Measurements from ENCODE around the gene PDPN.
A peak's percentile ranks its signal among the peaks of the same experiment; 100 is the strongest.

The PDPN gene

GRCh38 chr1:13549521-13549920 lies 34.1 kb upstream of the PDPN start:
- Histone ChIP-seq H4K91ac (ENCODE audit: low read depth, low read length, poor library complexity) (no peak overlapping the region), H3K27ac (replicated peaks; ENCODE audit: low read length) (no peak overlapping the region), H3K9ac (ENCODE audit: low read depth, low read length, poor library complexity) (no peak overlapping the region), H2BK12ac (ENCODE audit: low read length) (no peak overlapping the region), H4K8ac (ENCODE audit: low read depth, low read length) (no peak overlapping the region), H2AK5ac (ENCODE audit: low read depth, low read length) (no peak overlapping the region), H3K4me2 (ENCODE audit: insufficient read depth, low read length, poor library complexity, severe bottlenecking) (no peak overlapping the region), H3K23ac (ENCODE audit: low read depth, low read length, poor library complexity) (no peak overlapping the region), H3K14ac (ENCODE audit: low read length) (no peak overlapping the region), H3K4me3 (ENCODE audit: low read length in 2 of 2) (no peak overlapping the region), H2BK5ac (ENCODE audit: low read length) (no peak overlapping the region), H3K18ac (ENCODE audit: low read length) (no peak overlapping the region), H3K9me3 (replicated peaks in 1 of 2; ENCODE audit: control insufficient read depth in 2 of 2, insufficient read depth in 1 of 2, low read depth in 1 of 2, low read length in 2 of 2) (no peaks in the 10 kb centered on the region), H2BK15ac (ENCODE audit: low read length) (no peak overlapping the region), H2AFZ (ENCODE audit: low read length) (no peak overlapping the region), H3K4me1 (ENCODE audit: control insufficient read depth in 2 of 2, insufficient read depth in 1 of 2, low read depth in 1 of 2, low read length in 2 of 2) (no peaks in the 10 kb centered on the region), H3K79me1 (ENCODE audit: low read depth, low read length) (no peaks in the 10 kb centered on the region), H3K4ac (ENCODE audit: low read length) (no peak overlapping the region), H3K36me3 (replicated peaks in 1 of 2; ENCODE audit: control insufficient read depth in 2 of 2, insufficient read depth in 2 of 2, low read length in 2 of 2) (no peaks in the 10 kb centered on the region), H3K27me3 (ENCODE audit: control insufficient read depth in 3 of 3, insufficient read depth in 3 of 3, low read depth in 1 of 3, low read length in 3 of 3) (peaks cover 0 to 10% (median 0%) of the 10 kb centered on the region in 3 experiments), H2BK120ac (ENCODE audit: low read depth, low read length) (no peak overlapping the region)
- DNase-seq (ENCODE audit: low spot score): no peak
- WGBS, 2 donors (ENCODE audit: extremely low coverage in 2 of 2, insufficient read length in 2 of 2, insufficient replicate concordance in 1 of 2): no CpG with 5 or more reads among the region's 3 CpGs

GRCh38 chr1:13550663-13551062 lies 33.0 kb upstream of the PDPN start:
- no peak overlapping the region for H2BK5ac ChIP-seq (ENCODE audit: low read length)
- no peak overlapping the region for H4K91ac ChIP-seq (ENCODE audit: low read depth, low read length, poor library complexity)
- H3K27ac ChIP-seq (replicated peaks; ENCODE audit: low read length): no peak overlapping the region
- H3K23ac ChIP-seq (ENCODE audit: low read depth, low read length, poor library complexity): no peak overlapping the region
- no peak overlapping the region for H3K9ac ChIP-seq (ENCODE audit: low read depth, low read length, poor library complexity)
- H2BK12ac ChIP-seq (ENCODE audit: low read length): no peak overlapping the region
- H3K4me3 ChIP-seq (ENCODE audit: low read length in 2 of 2): no peak overlapping the region
- H2AK5ac ChIP-seq (ENCODE audit: low read depth, low read length): no peak overlapping the region
- no peak overlapping the region for H2BK120ac ChIP-seq (ENCODE audit: low read depth, low read length)
- no peak overlapping the region for H3K14ac ChIP-seq (ENCODE audit: low read length)
- no peaks in the 10 kb centered on the region for H3K36me3 ChIP-seq (replicated peaks in 1 of 2; ENCODE audit: control insufficient read depth in 2 of 2, insufficient read depth in 2 of 2, low read length in 2 of 2)
- no peak overlapping the region for H2BK15ac ChIP-seq (ENCODE audit: low read length)
- H3K4me2 ChIP-seq (ENCODE audit: insufficient read depth, low read length, poor library complexity, severe bottlenecking): no peak overlapping the region
- H3K9me3 ChIP-seq (replicated peaks in 1 of 2; ENCODE audit: control insufficient read depth in 2 of 2, insufficient read depth in 1 of 2, low read depth in 1 of 2, low read length in 2 of 2): no peaks in the 10 kb centered on the region
- WGBS, 2 donors (ENCODE audit: extremely low coverage in 2 of 2, insufficient read length in 2 of 2, insufficient replicate concordance in 1 of 2): no CpG with 5 or more reads among the region's 4 CpGs
- H3K79me1 ChIP-seq (ENCODE audit: low read depth, low read length): no peaks in the 10 kb centered on the region
- H4K8ac ChIP-seq (ENCODE audit: low read depth, low read length): no peak overlapping the region
- H3K4ac ChIP-seq (ENCODE audit: low read length): no peak overlapping the region
- no peak overlapping the region for H2AFZ ChIP-seq (ENCODE audit: low read length)
- no peaks in the 10 kb centered on the region for H3K4me1 ChIP-seq (ENCODE audit: control insufficient read depth in 2 of 2, insufficient read depth in 1 of 2, low read depth in 1 of 2, low read length in 2 of 2)
- no peak overlapping the region for H3K18ac ChIP-seq (ENCODE audit: low read length)
- H3K27me3 ChIP-seq (ENCODE audit: control insufficient read depth in 3 of 3, insufficient read depth in 3 of 3, low read depth in 1 of 3, low read length in 3 of 3): peaks cover 0 to 10% (median 0%) of the 10 kb centered on the region in 3 experiments
- DNase-seq (ENCODE audit: low spot score): no peak

GRCh38 chr1:13554798-13555197 lies 28.8 kb upstream of the PDPN start:
- no peaks in the 10 kb centered on the region for H3K4me1 ChIP-seq (ENCODE audit: control insufficient read depth in 2 of 2, insufficient read depth in 1 of 2, low read depth in 1 of 2, low read length in 2 of 2)
- H2BK120ac ChIP-seq (ENCODE audit: low read depth, low read length): no peak overlapping the region
- H2AK5ac ChIP-seq (ENCODE audit: low read depth, low read length): no peak overlapping the region
- H4K8ac ChIP-seq (ENCODE audit: low read depth, low read length): peak overlapping the region; percentile 43
- H3K4ac ChIP-seq (ENCODE audit: low read length): peak overlapping the region; percentile 89
- peak overlapping the region; percentile 91 for H3K23ac ChIP-seq (ENCODE audit: low read depth, low read length, poor library complexity)
- H3K36me3 ChIP-seq (replicated peaks in 1 of 2; ENCODE audit: control insufficient read depth in 2 of 2, insufficient read depth in 2 of 2, low read length in 2 of 2): no peaks in the 10 kb centered on the region
- H4K91ac ChIP-seq (ENCODE audit: low read depth, low read length, poor library complexity): no peak overlapping the region
- H2BK15ac ChIP-seq (ENCODE audit: low read length): no peak overlapping the region
- H3K4me2 ChIP-seq (ENCODE audit: insufficient read depth, low read length, poor library complexity, severe bottlenecking): no peak overlapping the region
- H3K4me3 ChIP-seq (ENCODE audit: low read length in 2 of 2): peak overlapping the region in 1 of 2 donors; percentile 60
- H3K18ac ChIP-seq (ENCODE audit: low read length): peak overlapping the region; percentile 71
- no peak overlapping the region for H3K9ac ChIP-seq (ENCODE audit: low read depth, low read length, poor library complexity)
- H3K79me1 ChIP-seq (ENCODE audit: low read depth, low read length): no peaks in the 10 kb centered on the region
- H2BK5ac ChIP-seq (ENCODE audit: low read length): no peak overlapping the region
- DNase-seq (ENCODE audit: low spot score): no peak
- H2BK12ac ChIP-seq (ENCODE audit: low read length): no peak overlapping the region
- no peaks in the 10 kb centered on the region for H3K9me3 ChIP-seq (replicated peaks in 1 of 2; ENCODE audit: control insufficient read depth in 2 of 2, insufficient read depth in 1 of 2, low read depth in 1 of 2, low read length in 2 of 2)
- WGBS, 2 donors (ENCODE audit: extremely low coverage in 2 of 2, insufficient read length in 2 of 2, insufficient replicate concordance in 1 of 2): no CpG with 5 or more reads among the region's 28 CpGs
- no peak overlapping the region for H3K14ac ChIP-seq (ENCODE audit: low read length)
- no peak overlapping the region for H3K27ac ChIP-seq (replicated peaks; ENCODE audit: low read length)
- no peak overlapping the region for H2AFZ ChIP-seq (ENCODE audit: low read length)
- no peaks in the 10 kb centered on the region for H3K27me3 ChIP-seq (ENCODE audit: control insufficient read depth in 3 of 3, insufficient read depth in 3 of 3, low read depth in 1 of 3, low read length in 3 of 3)

- Histone ChIP-seq H4K91ac (ENCODE audit: low read depth, low read length, poor library complexity) (no peak overlapping the region), H2BK15ac (ENCODE audit: low read length) (no peak overlapping the region), H3K79me1 (ENCODE audit: low read depth, low read length) (peaks cover 2% of the 10 kb centered on the region), H2BK5ac (ENCODE audit: low read length) (no peak overlapping the region), H3K4me2 (ENCODE audit: insufficient read depth, low read length, poor library complexity, severe bottlenecking) (no peak overlapping the region), H3K4ac (ENCODE audit: low read length) (no peak overlapping the region), H2AK5ac (ENCODE audit: low read depth, low read length) (no peak overlapping the region), H3K23ac (ENCODE audit: low read depth, low read length, poor library complexity) (no peak overlapping the region), H2AFZ (ENCODE audit: low read length) (no peak overlapping the region), H2BK12ac (ENCODE audit: low read length) (no peak overlapping the region), H3K4me1 (ENCODE audit: control insufficient read depth in 2 of 2, insufficient read depth in 1 of 2, low read depth in 1 of 2, low read length in 2 of 2) (no peaks in the 10 kb centered on the region), H3K36me3 (replicated peaks in 1 of 2; ENCODE audit: control insufficient read depth in 2 of 2, insufficient read depth in 2 of 2, low read length in 2 of 2) (no peaks in the 10 kb centered on the region), H3K14ac (ENCODE audit: low read length) (no peak overlapping the region), H3K9me3 (replicated peaks in 1 of 2; ENCODE audit: control insufficient read depth in 2 of 2, insufficient read depth in 1 of 2, low read depth in 1 of 2, low read length in 2 of 2) (no peaks in the 10 kb centered on the region), H2BK120ac (ENCODE audit: low read depth, low read length) (no peak overlapping the region), H4K8ac (ENCODE audit: low read depth, low read length) (no peak overlapping the region), H3K9ac (ENCODE audit: low read depth, low read length, poor library complexity) (no peak overlapping the region), H3K18ac (ENCODE audit: low read length) (no peak overlapping the region), H3K4me3 (ENCODE audit: low read length in 2 of 2) (no peak overlapping the region), H3K27me3 (ENCODE audit: control insufficient read depth in 3 of 3, insufficient read depth in 3 of 3, low read depth in 1 of 3, low read length in 3 of 3) (no peaks in the 10 kb centered on the region), H3K27ac (replicated peaks; ENCODE audit: low read length) (no peak overlapping the region)
- WGBS, 2 donors (ENCODE audit: extremely low coverage in 2 of 2, insufficient read length in 2 of 2, insufficient replicate concordance in 1 of 2): no CpG with 5 or more reads among the region's 6 CpGs
- no peak for DNase-seq (ENCODE audit: low spot score)
Observed at GRCh38 chr1:13556224-13556764, 27.3 kb upstream of the PDPN start.

All from neuronal stem cell (in vitro differentiated cells).